HEK293T (cell line): ENCODE data around the gene INTS7.

ENCODE experiments used
- CTCF ChIA-PET: fragments of 350-600 bp; formaldehyde crosslinking; extraction: SDS; loops from one replicate; lab custom pipeline; 2021; ENCODE audit warnings: antibody characterized with exemption, inconsistent platforms; lab: Yijun Ruan, JAX
- POLR2A ChIA-PET: fragments of 350-600 bp; formaldehyde crosslinking; extraction: SDS; loops from one replicate; lab custom pipeline; 2020; ENCODE audit warnings: antibody characterized with exemption, inconsistent platforms; lab: Yijun Ruan, JAX
- DNase-seq: peaks from one replicate; pipeline ENCODE4 v3.0.0; 2012; ENCODE audit warnings: mixed read lengths; ENCODE audit errors: extremely low spot score
- ARNT ChIP-seq: fragments of 450-650 bp; IDR thresholded peaks from 2 replicates; pipeline ENCODE4 v1.6.1; 2017; ENCODE audit warnings: mild to moderate bottlenecking
- BHLHE40 ChIP-seq: fragments of 450-650 bp; IDR thresholded peaks from 2 replicates; pipeline ENCODE4 v1.6.1; 2016; ENCODE audit warnings: mild to moderate bottlenecking, moderate library complexity, borderline replicate concordance
- CTBP1 ChIP-seq: fragments of 450-650 bp; IDR thresholded peaks from 2 replicates; pipeline ENCODE4 v1.6.1; 2016; ENCODE audit warnings: borderline replicate concordance
- ELF4 ChIP-seq: fragments of 450-650 bp; IDR thresholded peaks from 2 replicates; pipeline ENCODE4 v1.6.1; 2017; ENCODE audit warnings: antibody characterized with exemption
- FOXA1 ChIP-seq: fragments of 450-650 bp; IDR thresholded peaks from 2 replicates; pipeline ENCODE4 v1.6.1; 2016; ENCODE audit warnings: mild to moderate bottlenecking
- FOXK2 ChIP-seq: fragments of 450-650 bp; IDR thresholded peaks from 2 replicates; pipeline ENCODE4 v1.6.1; 2016; ENCODE audit warnings: mild to moderate bottlenecking
- FOXM1 ChIP-seq: fragments of 450-650 bp; IDR thresholded peaks from 2 replicates; pipeline ENCODE4 v1.6.1; 2017; ENCODE audit warnings: mild to moderate bottlenecking, borderline replicate concordance
- HDGF ChIP-seq: fragments of 450-650 bp; IDR thresholded peaks from 2 replicates; pipeline ENCODE4 v1.6.1; 2017; ENCODE audit warnings: antibody characterized with exemption, borderline replicate concordance
- L3MBTL2 ChIP-seq: fragments of 450-650 bp; conservative IDR thresholded peaks from 2 replicates; pipeline ENCODE4 v1.6.1; 2016; ENCODE audit warnings: mild to moderate bottlenecking
- LEF1 ChIP-seq: fragments of 450-650 bp; IDR thresholded peaks from 2 replicates; pipeline ENCODE4 v1.6.1; 2017; ENCODE audit warnings: mild to moderate bottlenecking, borderline replicate concordance
- NFRKB ChIP-seq: fragments of 450-650 bp; IDR thresholded peaks from 2 replicates; pipeline ENCODE4 v1.6.1; 2016; ENCODE audit warnings: mild to moderate bottlenecking, moderate library complexity
- PKNOX1 ChIP-seq: fragments of 450-650 bp; IDR thresholded peaks from 2 replicates; pipeline ENCODE4 v1.6.1; 2016
- SP1 ChIP-seq: fragments of 450-650 bp; IDR thresholded peaks from 2 replicates; pipeline ENCODE4 v1.6.1; 2017
- SUZ12 ChIP-seq: fragments of 450-650 bp; IDR thresholded peaks from 2 replicates; pipeline ENCODE4 v1.6.1; 2016; ENCODE audit warnings: mild to moderate bottlenecking
- TARDBP ChIP-seq: fragments of 450-650 bp; IDR thresholded peaks from 2 replicates; pipeline ENCODE4 v1.6.1; 2016
- ZNF384 ChIP-seq: fragments of 450-650 bp; IDR thresholded peaks from 2 replicates; pipeline ENCODE4 v1.6.1; 2016

Gene INTS7, protein sequence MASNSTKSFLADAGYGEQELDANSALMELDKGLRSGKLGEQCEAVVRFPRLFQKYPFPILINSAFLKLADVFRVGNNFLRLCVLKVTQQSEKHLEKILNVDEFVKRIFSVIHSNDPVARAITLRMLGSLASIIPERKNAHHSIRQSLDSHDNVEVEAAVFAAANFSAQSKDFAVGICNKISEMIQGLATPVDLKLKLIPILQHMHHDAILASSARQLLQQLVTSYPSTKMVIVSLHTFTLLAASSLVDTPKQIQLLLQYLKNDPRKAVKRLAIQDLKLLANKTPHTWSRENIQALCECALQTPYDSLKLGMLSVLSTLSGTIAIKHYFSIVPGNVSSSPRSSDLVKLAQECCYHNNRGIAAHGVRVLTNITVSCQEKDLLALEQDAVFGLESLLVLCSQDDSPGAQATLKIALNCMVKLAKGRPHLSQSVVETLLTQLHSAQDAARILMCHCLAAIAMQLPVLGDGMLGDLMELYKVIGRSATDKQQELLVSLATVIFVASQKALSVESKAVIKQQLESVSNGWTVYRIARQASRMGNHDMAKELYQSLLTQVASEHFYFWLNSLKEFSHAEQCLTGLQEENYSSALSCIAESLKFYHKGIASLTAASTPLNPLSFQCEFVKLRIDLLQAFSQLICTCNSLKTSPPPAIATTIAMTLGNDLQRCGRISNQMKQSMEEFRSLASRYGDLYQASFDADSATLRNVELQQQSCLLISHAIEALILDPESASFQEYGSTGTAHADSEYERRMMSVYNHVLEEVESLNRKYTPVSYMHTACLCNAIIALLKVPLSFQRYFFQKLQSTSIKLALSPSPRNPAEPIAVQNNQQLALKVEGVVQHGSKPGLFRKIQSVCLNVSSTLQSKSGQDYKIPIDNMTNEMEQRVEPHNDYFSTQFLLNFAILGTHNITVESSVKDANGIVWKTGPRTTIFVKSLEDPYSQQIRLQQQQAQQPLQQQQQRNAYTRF

GRCh38 chr1:212035123-212035834 is at the start of gene INTS7, which contains the start of gene DTL:
INTS7 (minus strand) TSS chr1:212035557; CDS start chr1:212035437, 120 bp downstream.
DTL (plus strand) TSS chr1:212035748; CDS start chr1:212035891, 143 bp downstream.
- ChIA-PET POLR2A (interaction anchor here (0.6 to 2.2 kb wide), 38 partner anchors 8 to 978 kb away, joined by 3 to 19 read pairs (median 4); partner anchors contain the start of genes NEK2 and SLC30A1), CTCF (interaction anchor here (0.6 to 2.1 kb wide), 31 partner anchors 9 to 519 kb away, joined by 3 to 13 read pairs (median 5); partner anchors contain the start of gene NEK2)
- no peak for TF ChIP-seq ARNT
- TF ChIP-seq PKNOX1 = peak; percentile 52; the same call in 1 of the 2 replicates
- TF ChIP-seq NFRKB = peak; percentile 93
- no peak for TF ChIP-seq FOXA1
- TF ChIP-seq ELF4 = peak; percentile 49; the same call in 1 of the 2 replicates
- TF ChIP-seq L3MBTL2 = peak; percentile 95
- peak; percentile 99 for DNase-seq

DNA sequence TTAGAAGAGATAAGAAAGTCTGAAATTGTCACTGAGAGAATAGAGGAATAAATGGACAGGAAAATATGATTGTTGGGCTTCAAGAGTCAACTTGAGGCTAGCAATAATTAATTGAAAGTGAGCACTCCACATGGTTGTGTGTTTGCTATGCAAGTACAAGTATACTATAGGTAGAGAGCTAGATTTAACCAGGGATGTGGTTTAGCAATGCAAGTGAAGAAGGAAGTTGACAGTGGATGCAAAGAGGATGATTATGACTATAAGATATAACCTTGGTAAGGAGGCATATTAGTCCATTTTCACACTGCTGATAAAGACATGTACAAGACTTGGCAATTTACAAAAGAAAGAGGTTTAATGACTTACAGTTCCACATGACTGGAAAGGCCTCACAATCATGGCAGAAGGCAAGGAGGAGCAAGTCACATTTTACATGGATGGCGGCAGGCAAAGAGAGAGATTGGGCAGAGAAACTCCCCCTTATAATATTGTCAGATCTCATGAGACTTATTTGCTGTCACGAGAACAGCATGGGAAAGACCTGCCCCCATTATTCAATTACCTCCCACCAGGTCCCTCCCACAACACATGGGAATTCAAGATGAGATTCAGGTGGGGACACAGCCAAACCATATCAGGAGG is 47.5 kb upstream of the INTS7 start:
- ChIA-PET POLR2A (no interaction called here), CTCF (no interaction called here)
- DNase-seq = no peak
- TF ChIP-seq SUZ12 (no peak), BHLHE40 (no peak), ELF4 (no peak), L3MBTL2 (no peak), FOXK2 (no peak), FOXM1 (no peak), ARNT (no peak)

GRCh38 chr1:212078826-212079225 is 43.5 kb upstream of the INTS7 start:
- TF ChIP-seq TARDBP (no peak), BHLHE40 (no peak), L3MBTL2 (no peak), LEF1 (no peak), SP1 (no peak), FOXA1 (no peak), FOXK2 (no peak), FOXM1 (no peak), ZNF384 (no peak), PKNOX1 (no peak)
- ChIA-PET CTCF (no interaction called here), POLR2A (no interaction called here)
- no peak for DNase-seq

- POLR2A ChIA-PET = no interaction called here
- TF ChIP-seq TARDBP (no peak), PKNOX1 (no peak), CTBP1 (no peak), HDGF (no peak), SUZ12 (no peak), FOXM1 (no peak), BHLHE40 (no peak), L3MBTL2 (no peak)
- CTCF ChIA-PET = no interaction called here
- no peak for DNase-seq
Observed at GRCh38 chr1:212077028-212077427, 41.7 kb upstream of the INTS7 start.

DNA sequence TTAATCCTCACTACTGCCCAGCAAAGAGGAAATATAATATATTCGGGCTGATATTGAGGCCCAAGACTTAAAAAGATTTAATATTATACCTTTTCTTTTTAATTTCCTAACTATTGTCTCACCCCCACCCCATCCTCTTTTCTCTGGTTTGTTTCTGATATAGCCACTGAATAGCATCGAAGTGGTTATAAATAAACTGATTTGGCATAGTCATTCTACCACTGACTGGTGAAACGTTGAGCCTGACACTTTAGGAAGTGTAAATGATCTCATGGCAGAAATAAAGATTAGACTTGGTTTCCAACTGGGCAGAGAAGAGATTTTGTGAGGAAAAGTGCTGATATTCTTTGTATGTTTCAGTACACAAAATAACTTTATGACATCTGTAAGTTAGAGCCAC is 39.5 kb upstream of the INTS7 start:
- CTCF ChIA-PET = no interaction called here
- TF ChIP-seq ARNT (no peak), ZNF384 (no peak), BHLHE40 (no peak), NFRKB (no peak), HDGF (no peak), FOXK2 (no peak), SUZ12 (no peak), LEF1 (no peak), ELF4 (no peak), L3MBTL2 (no peak)
- POLR2A ChIA-PET = no interaction called here
- no peak for DNase-seq
